H7 (cell line): ENCODE measurements around the gene HIVEP2. TPM values are rescaled to one million over a fixed set of nuclear protein-coding genes. Genes with fewer than 3 reads are reported as not detected.

Source experiments
- DNase-seq: peaks from one replicate; pipeline ENCODE4 v3.0.0; 2012
- H3K27me3 ChIP-seq: 2 replicates; pipeline ENCODE4 v1.6.0; 2011; ENCODE audit warnings: mild to moderate bottlenecking, low read length; ENCODE audit not compliant: control insufficient read depth, insufficient read depth
- H3K36me3 ChIP-seq: replicated peaks from 2 replicates; pipeline ENCODE4 v1.5.1; 2011; ENCODE audit warnings: low read length; ENCODE audit not compliant: control insufficient read depth, insufficient read depth
- H3K4me3 ChIP-seq: 2 replicates; pipeline ENCODE4 v1.5.1; 2011; ENCODE audit warnings: low read depth, mild to moderate bottlenecking, control low read depth, low read length, moderate library complexity; ENCODE audit not compliant: insufficient read depth
- total RNA-seq: library from RNA; depleted of rRNA; stranded (reverse); fragments of >200 nt; shearing (Covaris generic); gene quantifications from 2 replicates; pipeline ENCODE4 v1.2.3, GENCODE V29; 2014

The HIVEP2 gene
- total RNA-seq, 1 experiment from 2014 or later: 4.1 TPM

- no peak for DNase-seq
- H3K4me3 ChIP-seq: no peak overlapping the region
- H3K36me3 ChIP-seq: no peaks in the 10 kb centered on the region
- no peaks in the 10 kb centered on the region for H3K27me3 ChIP-seq
Observed at GRCh38 chr6:142900227-142900971, 44.6 kb downstream of the HIVEP2 start.

GRCh38 chr6:142898927-142899895, 45.8 kb downstream of the HIVEP2 start:
- Histone ChIP-seq H3K27me3 (no peaks in the 10 kb centered on the region), H3K36me3 (no peaks in the 10 kb centered on the region), H3K4me3 (no peak overlapping the region)
- no peak for DNase-seq

DNA sequence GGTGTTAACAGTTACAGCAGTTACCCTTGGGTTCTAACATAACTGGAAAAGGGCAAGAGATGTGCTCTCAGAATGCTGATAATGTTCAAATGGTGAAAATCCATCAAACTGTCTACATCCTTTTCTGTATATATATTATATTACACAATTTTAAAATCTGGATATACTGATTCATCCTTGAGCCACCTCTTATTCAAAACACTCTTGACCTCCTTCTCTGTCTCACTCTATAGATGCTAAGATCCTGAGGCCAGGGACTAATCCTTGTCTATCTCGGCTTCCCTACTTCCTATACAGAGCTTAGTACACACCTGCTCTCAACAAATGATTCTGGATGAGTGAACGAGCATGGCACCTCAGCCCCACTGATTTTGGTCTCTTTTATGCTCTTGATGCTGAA, 47.3 kb downstream of the HIVEP2 start:
- no peaks in the 10 kb centered on the region for H3K27me3 ChIP-seq
- H3K4me3 ChIP-seq: no peak overlapping the region
- no peak for DNase-seq
- no peaks in the 10 kb centered on the region for H3K36me3 ChIP-seq

GRCh38 chr6:142896732-142897131, 48.2 kb downstream of the HIVEP2 start:
- Histone ChIP-seq H3K4me3 (no peak overlapping the region), H3K27me3 (no peaks in the 10 kb centered on the region), H3K36me3 (no peaks in the 10 kb centered on the region)
- DNase-seq: no peak

DNA sequence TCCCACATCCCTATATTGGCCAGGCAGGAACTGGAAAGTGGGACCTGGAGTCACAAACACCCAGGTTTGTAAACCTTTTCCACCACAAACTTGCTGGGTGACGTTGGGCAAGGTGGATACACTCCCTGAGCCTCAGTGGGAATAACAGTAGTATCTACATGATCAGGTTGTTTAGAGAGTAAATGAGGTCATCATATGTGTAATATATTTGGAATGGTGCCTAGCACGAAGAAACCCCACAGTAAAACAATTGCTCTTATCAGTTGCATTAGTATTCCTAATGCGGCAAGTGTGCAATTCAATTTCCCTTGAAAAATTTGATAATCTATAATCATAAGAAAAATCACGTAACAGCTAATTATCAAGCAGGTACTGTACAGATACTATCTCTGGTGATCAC, 51.9 kb downstream of the HIVEP2 start:
- Histone ChIP-seq H3K36me3 (no peaks in the 10 kb centered on the region), H3K4me3 (no peak overlapping the region), H3K27me3 (no peaks in the 10 kb centered on the region)
- no peak for DNase-seq

GRCh38 chr6:142892254-142893021, 52.5 kb downstream of the HIVEP2 start:
- Histone ChIP-seq H3K27me3 (no peaks in the 10 kb centered on the region), H3K36me3 (no peaks in the 10 kb centered on the region), H3K4me3 (no peak overlapping the region)
- no peak for DNase-seq

DNA sequence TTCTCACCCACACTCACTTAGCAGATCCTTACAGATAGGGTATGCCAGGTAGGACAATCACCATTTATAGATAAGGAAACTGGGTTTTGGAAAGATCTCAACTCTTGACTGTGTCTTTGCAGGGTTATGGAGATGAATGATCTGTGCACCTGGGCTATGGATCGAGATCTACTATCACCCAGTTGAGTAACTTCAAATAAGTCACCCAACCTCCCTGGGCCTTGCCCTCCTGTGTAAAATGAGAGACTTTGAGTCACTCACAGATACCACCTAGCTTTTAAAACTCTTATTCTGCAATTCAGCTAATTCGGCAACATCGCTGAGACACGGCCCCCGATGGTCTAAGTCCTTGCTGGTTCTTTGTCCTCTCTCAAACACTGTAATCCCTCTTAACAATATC, 53.5 kb downstream of the HIVEP2 start:
- Histone ChIP-seq H3K27me3 (no peaks in the 10 kb centered on the region), H3K36me3 (no peaks in the 10 kb centered on the region), H3K4me3 (no peak overlapping the region)
- DNase-seq: no peak

GRCh38 chr6:142888456-142888855, 56.5 kb downstream of the HIVEP2 start:
- no peak for DNase-seq
- Histone ChIP-seq H3K27me3 (no peaks in the 10 kb centered on the region), H3K36me3 (no peaks in the 10 kb centered on the region), H3K4me3 (no peak overlapping the region)

GRCh38 chr6:142887517-142887916, 57.5 kb downstream of the HIVEP2 start:
- no peak overlapping the region for H3K4me3 ChIP-seq
- no peaks in the 10 kb centered on the region for H3K36me3 ChIP-seq
- no peaks in the 10 kb centered on the region for H3K27me3 ChIP-seq
- DNase-seq: no peak

GRCh38 chr6:142886431-142887170, 58.4 kb downstream of the HIVEP2 start:
- no peak for DNase-seq
- H3K4me3 ChIP-seq: no peak overlapping the region
- no peaks in the 10 kb centered on the region for H3K36me3 ChIP-seq
- no peaks in the 10 kb centered on the region for H3K27me3 ChIP-seq

DNA sequence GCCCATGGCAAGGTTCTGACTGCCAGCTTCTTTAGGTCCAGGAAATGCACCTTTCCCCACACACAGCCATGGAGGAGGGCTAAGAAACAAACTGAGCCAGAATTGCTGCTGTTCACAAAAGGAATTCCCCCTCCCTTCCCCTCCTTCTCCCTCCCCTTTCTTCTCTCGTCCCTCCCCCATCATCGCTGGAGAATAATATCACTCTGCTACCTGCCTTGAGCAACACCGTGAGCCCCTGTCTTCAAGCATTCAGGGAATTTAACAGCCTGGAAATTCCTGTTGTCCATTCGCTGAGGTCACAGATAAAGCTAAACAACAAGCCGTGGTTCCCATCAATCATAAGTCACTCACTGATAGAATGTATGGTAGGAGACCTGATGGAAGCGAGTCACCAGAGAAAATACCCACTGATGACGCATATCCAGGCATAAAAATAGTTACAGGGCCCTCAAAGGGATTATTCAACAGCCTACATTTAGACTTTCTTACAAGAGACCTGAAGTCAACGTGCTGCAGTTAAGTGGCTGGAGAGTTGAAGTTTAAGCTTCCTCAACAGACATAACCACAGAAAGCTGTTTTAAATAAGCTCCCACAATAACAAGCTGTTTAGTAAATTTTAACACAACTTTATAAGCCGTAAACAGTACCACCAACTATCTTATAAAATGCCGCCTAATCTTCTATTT, 59.7 kb downstream of the HIVEP2 start:
- H3K27me3 ChIP-seq: no peaks in the 10 kb centered on the region
- H3K36me3 ChIP-seq: no peaks in the 10 kb centered on the region
- peak; percentile 8 for DNase-seq
- no peak overlapping the region for H3K4me3 ChIP-seq

GRCh38 chr6:142884214-142885035, 60.6 kb downstream of the HIVEP2 start:
- Histone ChIP-seq H3K27me3 (no peaks in the 10 kb centered on the region), H3K36me3 (no peaks in the 10 kb centered on the region), H3K4me3 (no peak overlapping the region)
- DNase-seq: no peak

GRCh38 chr6:142883011-142883410, 62.0 kb downstream of the HIVEP2 start:
- Histone ChIP-seq H3K36me3 (no peaks in the 10 kb centered on the region), H3K4me3 (no peak overlapping the region), H3K27me3 (no peaks in the 10 kb centered on the region)
- DNase-seq: no peak
